Measurements from ENCODE around the gene PLXNB1. TPM values are rescaled to one million over a fixed set of nuclear protein-coding genes. Genes with fewer than 3 reads are reported as not detected.

PLXNB1 gene
- total RNA-seq, 1 donor from 2014 or later: 11.5 TPM

GRCh38 chr3:48356419-48356818 lies 73.5 kb downstream of the PLXNB1 start:
- no peak overlapping the region for H3K27ac ChIP-seq (ENCODE audit: low read depth, low read length)
- H3K27me3 ChIP-seq (ENCODE audit: control insufficient read depth in 3 of 3, insufficient read depth in 3 of 3, low read length in 3 of 3): peaks cover 0 to 14% (median 0%) of the 10 kb centered on the region in 3 donors
- H3K4me1 ChIP-seq (ENCODE audit: control insufficient read depth in 3 of 3, insufficient read depth in 3 of 3, low read length in 3 of 3): no peaks in the 10 kb centered on the region
- no peak overlapping the region for H3K4me3 ChIP-seq (ENCODE audit: low read length in 3 of 3)
- H3K36me3 ChIP-seq (ENCODE audit: control insufficient read depth in 3 of 3, insufficient read depth in 3 of 3, low read length in 3 of 3): no peaks in the 10 kb centered on the region
- H3K9ac ChIP-seq (ENCODE audit: low read depth in 1 of 3, low read length in 3 of 3): no peak overlapping the region
- H3K9me3 ChIP-seq (ENCODE audit: control insufficient read depth in 3 of 3, low read length in 3 of 3): no peaks in the 10 kb centered on the region

GRCh38 chr3:48353987-48354386 lies 75.9 kb downstream of the PLXNB1 start:
- Histone ChIP-seq H3K27ac (ENCODE audit: low read depth, low read length) (no peak overlapping the region), H3K36me3 (ENCODE audit: control insufficient read depth in 3 of 3, insufficient read depth in 3 of 3, low read length in 3 of 3) (no peaks in the 10 kb centered on the region), H3K9me3 (ENCODE audit: control insufficient read depth in 3 of 3, low read length in 3 of 3) (no peaks in the 10 kb centered on the region), H3K4me3 (ENCODE audit: low read length in 3 of 3) (no peak overlapping the region), H3K4me1 (ENCODE audit: control insufficient read depth in 3 of 3, insufficient read depth in 3 of 3, low read length in 3 of 3) (no peaks in the 10 kb centered on the region), H3K27me3 (ENCODE audit: control insufficient read depth in 3 of 3, insufficient read depth in 3 of 3, low read length in 3 of 3) (peaks cover 0 to 14% (median 0%) of the 10 kb centered on the region in 3 donors), H3K9ac (ENCODE audit: low read depth in 1 of 3, low read length in 3 of 3) (no peak overlapping the region)

Small RNAs within 50 kb of the gene (small RNA-seq; reads per million reads assigned to genes)
- gene RN7SL321P: not detected

Other genes with a start within 250 kb of the PLXNB1 start
- gene CDC25A, start 241.7 kb downstream of the PLXNB1 start, total RNA-seq: 3.7 TPM
- not detected for gene CAMP, start 206.6 kb downstream of the PLXNB1 start, total RNA-seq
- gene ZNF589, start 189.0 kb downstream of the PLXNB1 start, total RNA-seq: 4.7 TPM
- 18.8 TPM for gene NME6, start 128.7 kb downstream of the PLXNB1 start, total RNA-seq
- gene SPINK8, start 96.4 kb downstream of the PLXNB1 start, total RNA-seq: not detected
- gene FBXW12, start 57.9 kb downstream of the PLXNB1 start, total RNA-seq: 0.52 TPM
- gene CCDC51, start 10.0 kb upstream of the PLXNB1 start, total RNA-seq: 9.9 TPM
- 157 TPM for gene TMA7, start 10.2 kb upstream of the PLXNB1 start, total RNA-seq
- gene ATRIP, start 16.7 kb upstream of the PLXNB1 start, total RNA-seq: 4.7 TPM
- gene SHISA5, start 74.1 kb upstream of the PLXNB1 start, total RNA-seq: 32.4 TPM
- gene PFKFB4, start 126.7 kb upstream of the PLXNB1 start, total RNA-seq: 8.4 TPM
- gene UCN2, start 133.7 kb upstream of the PLXNB1 start, total RNA-seq: not detected
- gene COL7A1, start 165.2 kb upstream of the PLXNB1 start, total RNA-seq: 2.1 TPM
- 182 TPM for gene UQCRC1, start 179.6 kb upstream of the PLXNB1 start, total RNA-seq
- gene TMEM89, start 191.7 kb upstream of the PLXNB1 start, total RNA-seq: not detected
- gene SLC26A6, start 205.4 kb upstream of the PLXNB1 start, total RNA-seq: 9.4 TPM
- under 0.01 TPM for gene CELSR3, start 232.8 kb upstream of the PLXNB1 start, total RNA-seq

All from skeletal muscle tissue (tissue), 5 donors.